HL-60 (cell line): Measurements from ENCODE around the gene RNF135.
A peak's percentile ranks its signal among the peaks of the same experiment; 100 is the strongest.

Source experiments
- DNase-seq, 2 experiments: peaks; one replicate each; pipeline ENCODE4 v3.0.0-alpha.2; 2010 to 2020; ENCODE audit warnings: low read depth in 1 of 2, low spot score in 1 of 2
- H3K27ac ChIP-seq: fragments of 250-450 bp; sonication (Bioruptor Pico); replicated peaks from 2 replicates; pipeline ENCODE4 v1.5.1; 2020; ENCODE audit warnings: mild to moderate bottlenecking, moderate library complexity
- H3K27me3 ChIP-seq: fragments of 250-450 bp; sonication (Bioruptor Pico); 2 replicates; pipeline ENCODE4 v1.5.1; 2021; ENCODE audit warnings: mild to moderate bottlenecking, moderate library complexity; ENCODE audit not compliant: insufficient read depth, poor library complexity, severe bottlenecking
- H3K4me3 ChIP-seq: replicated peaks from 2 replicates; pipeline ENCODE4 v1.5.1; 2011; ENCODE audit warnings: mild to moderate bottlenecking, control low read depth, low read length; ENCODE audit not compliant: insufficient read depth
- CTCF ChIP-seq: IDR thresholded peaks from one replicate; pipeline ENCODE4 v1.5.1; 2011; ENCODE audit warnings: low read length, control low read depth, inconsistent platforms; ENCODE audit not compliant: insufficient read depth
- GABPA ChIP-seq: IDR thresholded peaks from 2 replicates; pipeline ENCODE4 v1.6.1; 2012; ENCODE audit warnings: low read depth
- POLR2AphosphoS5 ChIP-seq: IDR thresholded peaks from 2 replicates; pipeline ENCODE4 v1.6.1; 2012; ENCODE audit warnings: low read depth
- SPI1 ChIP-seq: IDR thresholded peaks from 2 replicates; pipeline ENCODE4 v1.6.1; 2012; ENCODE audit warnings: low read depth, mild to moderate bottlenecking, borderline replicate concordance
- TF ChIP-seq, protein P1 (sequence below): IDR thresholded peaks from 2 replicates; pipeline ENCODE4 v1.6.1; 2012; ENCODE audit warnings: low read depth; ENCODE audit not compliant: insufficient replicate concordance

Gene RNF135

GRCh38 chr17:30954046-30954830, 16.6 kb upstream of the RNF135 start:
- TF ChIP-seq, protein P1, sequence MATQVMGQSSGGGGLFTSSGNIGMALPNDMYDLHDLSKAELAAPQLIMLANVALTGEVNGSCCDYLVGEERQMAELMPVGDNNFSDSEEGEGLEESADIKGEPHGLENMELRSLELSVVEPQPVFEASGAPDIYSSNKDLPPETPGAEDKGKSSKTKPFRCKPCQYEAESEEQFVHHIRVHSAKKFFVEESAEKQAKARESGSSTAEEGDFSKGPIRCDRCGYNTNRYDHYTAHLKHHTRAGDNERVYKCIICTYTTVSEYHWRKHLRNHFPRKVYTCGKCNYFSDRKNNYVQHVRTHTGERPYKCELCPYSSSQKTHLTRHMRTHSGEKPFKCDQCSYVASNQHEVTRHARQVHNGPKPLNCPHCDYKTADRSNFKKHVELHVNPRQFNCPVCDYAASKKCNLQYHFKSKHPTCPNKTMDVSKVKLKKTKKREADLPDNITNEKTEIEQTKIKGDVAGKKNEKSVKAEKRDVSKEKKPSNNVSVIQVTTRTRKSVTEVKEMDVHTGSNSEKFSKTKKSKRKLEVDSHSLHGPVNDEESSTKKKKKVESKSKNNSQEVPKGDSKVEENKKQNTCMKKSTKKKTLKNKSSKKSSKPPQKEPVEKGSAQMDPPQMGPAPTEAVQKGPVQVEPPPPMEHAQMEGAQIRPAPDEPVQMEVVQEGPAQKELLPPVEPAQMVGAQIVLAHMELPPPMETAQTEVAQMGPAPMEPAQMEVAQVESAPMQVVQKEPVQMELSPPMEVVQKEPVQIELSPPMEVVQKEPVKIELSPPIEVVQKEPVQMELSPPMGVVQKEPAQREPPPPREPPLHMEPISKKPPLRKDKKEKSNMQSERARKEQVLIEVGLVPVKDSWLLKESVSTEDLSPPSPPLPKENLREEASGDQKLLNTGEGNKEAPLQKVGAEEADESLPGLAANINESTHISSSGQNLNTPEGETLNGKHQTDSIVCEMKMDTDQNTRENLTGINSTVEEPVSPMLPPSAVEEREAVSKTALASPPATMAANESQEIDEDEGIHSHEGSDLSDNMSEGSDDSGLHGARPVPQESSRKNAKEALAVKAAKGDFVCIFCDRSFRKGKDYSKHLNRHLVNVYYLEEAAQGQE: no peak
- TF ChIP-seq SPI1: peak; percentile 81; the same call in 1 of the 2 replicates
- no peak overlapping the region for H3K4me3 ChIP-seq
- H3K27me3 ChIP-seq: no peaks in the 10 kb centered on the region

GRCh38 chr17:30956764-30957374, 14.0 kb upstream of the RNF135 start:
- Histone ChIP-seq H3K27ac (no peak overlapping the region), H3K27me3 (no peaks in the 10 kb centered on the region), H3K4me3 (no peak overlapping the region)
- TF ChIP-seq, protein P1: no peak
- TF ChIP-seq CTCF (no peak), POLR2AphosphoS5 (no peak), GABPA (no peak), SPI1 (no peak)
- no peak for DNase-seq

More at GRCh38 chr17:30954046-30954830, 16.6 kb upstream of the RNF135 start:
- peak overlapping the region; percentile 58 for H3K27ac ChIP-seq
- peak in 1 of 2 experiments; percentile 76 for DNase-seq

DNA sequence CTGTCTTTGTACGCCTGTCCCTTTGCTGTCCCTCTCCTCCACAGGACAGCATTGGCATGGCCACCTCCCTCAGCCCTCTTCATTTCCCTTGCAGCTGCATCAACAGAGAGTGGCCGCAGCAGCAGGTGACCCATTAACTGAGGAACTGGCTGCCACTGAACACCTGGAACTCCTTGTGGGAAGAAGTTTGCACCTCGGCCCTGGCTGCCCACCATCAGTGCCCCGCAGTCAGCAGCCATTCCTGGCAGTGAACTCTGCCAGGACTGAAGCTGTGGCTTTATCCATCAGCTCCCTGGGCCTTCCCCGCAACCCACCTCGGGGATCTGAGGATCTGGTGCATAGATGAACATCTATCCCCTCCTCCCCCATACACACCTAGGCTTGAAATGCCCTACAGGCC, 13.1 kb upstream of the RNF135 start:
- Histone ChIP-seq H3K27ac (no peak overlapping the region), H3K27me3 (no peaks in the 10 kb centered on the region), H3K4me3 (no peak overlapping the region)
- TF ChIP-seq POLR2AphosphoS5: no peak
- DNase-seq: no peak

- no peak for TF ChIP-seq GABPA
- peak; percentile 99 for TF ChIP-seq SPI1
- TF ChIP-seq, protein P1: no peak
- no peak for TF ChIP-seq POLR2AphosphoS5
- no peak for TF ChIP-seq CTCF
- H3K27me3 ChIP-seq: no peaks in the 10 kb centered on the region
- H3K4me3 ChIP-seq: no peak overlapping the region
- H3K27ac ChIP-seq: no peak overlapping the region
- DNase-seq: peak in 1 of 2 experiments; percentile 77
These were observed 12.7 kb upstream of the RNF135 start for GRCh38 chr17:30958187-30958586.
